NCI-H2171 treated with DMSO at 0.1 percent for 48 hours (cell line): Measurements from ENCODE around the gene IREB2.
A peak's percentile ranks its signal among the peaks of the same experiment; 100 is the strongest.
"Not testable (repeated sequence)": the region's sequence is repeated elsewhere in the genome, so short reads cannot be mapped to it uniquely, and the experiment has no call there.

ENCODE experiments used
- DNase-seq: peaks from one replicate; lab custom pipeline; 2025; lab: John Stamatoyannopoulos, UW

IREB2 gene

DNA sequence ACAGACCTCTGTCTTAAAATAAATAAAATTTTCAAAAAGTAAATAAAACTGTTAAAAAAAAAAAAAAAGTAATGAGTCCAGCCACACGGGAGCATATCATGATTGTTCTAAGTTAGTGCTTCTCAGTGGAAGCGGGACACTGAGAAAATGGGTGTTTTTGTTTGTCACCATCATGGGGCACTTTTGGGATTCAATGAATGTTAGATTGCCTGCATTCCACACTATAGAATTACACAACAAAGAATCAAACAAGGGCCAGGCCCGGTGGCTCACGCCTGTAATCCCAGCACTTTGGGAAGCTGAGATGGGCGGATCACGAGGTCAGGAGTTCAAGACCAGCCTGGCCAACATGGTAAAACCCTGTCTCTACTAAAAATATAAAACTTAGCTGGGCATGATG is 3.3 kb upstream of the IREB2 start:
- DNase-seq = not testable (repeated sequence)

DNA sequence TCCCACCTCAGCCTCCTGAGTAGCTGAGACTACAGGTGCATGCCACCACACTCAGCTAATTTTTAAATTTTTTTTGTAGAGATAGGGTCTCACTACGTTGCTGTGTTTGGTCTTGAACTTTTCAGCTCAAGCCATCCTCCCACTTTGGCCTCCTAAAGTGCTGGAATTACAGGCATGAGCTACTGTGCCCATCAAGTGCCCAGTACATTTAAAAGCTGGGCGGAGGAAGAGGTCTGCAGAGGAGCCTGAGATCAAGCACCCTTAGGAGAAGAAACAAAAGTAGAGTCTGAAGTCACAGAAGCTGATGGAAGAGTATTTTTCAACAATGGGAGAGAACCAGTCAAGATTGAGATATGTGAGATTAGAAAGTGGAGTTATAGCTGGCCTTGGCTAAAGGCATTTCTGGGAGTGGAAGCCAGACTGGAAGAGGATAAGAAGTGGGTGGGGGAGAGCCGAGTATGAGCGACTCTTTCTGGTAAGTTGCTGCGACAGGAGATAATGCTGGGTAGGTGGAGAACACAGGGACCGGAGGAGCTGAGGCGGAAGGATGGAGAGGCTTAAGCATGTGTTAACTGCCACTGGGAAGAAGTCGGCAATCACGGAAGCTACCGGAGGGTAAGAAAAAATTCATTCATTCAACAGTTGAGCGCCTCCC is 782 bp upstream of the IREB2 start:
- DNase-seq = no peak

DNA sequence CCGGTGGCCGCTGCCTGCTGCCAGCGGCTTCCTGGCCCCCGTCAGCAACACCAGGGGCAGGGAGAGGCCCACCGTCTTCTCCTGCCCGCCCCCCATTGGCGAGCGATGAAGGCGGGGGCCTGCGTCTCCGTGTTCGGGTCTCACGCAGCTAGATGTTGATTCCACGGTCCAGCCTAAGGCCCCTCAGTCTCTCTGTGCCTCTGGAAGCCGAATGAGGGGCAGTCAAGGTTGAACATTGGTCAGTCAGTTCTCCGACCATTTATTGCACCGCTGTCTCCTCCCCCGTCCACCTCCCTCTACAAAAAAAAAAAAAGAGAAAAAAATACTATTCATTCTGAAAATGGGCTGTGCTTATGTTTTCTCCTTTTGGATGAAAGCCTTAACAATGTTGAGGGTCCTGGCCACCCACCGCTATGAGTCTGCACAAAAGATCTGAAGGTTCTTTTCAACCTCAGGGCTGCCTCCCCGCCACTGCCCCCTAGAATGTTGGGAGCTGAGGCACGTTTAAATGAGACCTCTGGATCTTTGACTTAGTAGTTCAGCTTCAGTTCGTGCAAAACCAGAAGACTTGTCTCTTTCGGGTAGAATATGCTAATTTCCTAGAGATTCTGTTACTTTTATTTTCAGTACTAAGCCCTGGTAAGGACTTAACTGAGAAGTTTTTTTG is 736 bp downstream of the IREB2 start:
- peak; percentile 49 for DNase-seq

DNA sequence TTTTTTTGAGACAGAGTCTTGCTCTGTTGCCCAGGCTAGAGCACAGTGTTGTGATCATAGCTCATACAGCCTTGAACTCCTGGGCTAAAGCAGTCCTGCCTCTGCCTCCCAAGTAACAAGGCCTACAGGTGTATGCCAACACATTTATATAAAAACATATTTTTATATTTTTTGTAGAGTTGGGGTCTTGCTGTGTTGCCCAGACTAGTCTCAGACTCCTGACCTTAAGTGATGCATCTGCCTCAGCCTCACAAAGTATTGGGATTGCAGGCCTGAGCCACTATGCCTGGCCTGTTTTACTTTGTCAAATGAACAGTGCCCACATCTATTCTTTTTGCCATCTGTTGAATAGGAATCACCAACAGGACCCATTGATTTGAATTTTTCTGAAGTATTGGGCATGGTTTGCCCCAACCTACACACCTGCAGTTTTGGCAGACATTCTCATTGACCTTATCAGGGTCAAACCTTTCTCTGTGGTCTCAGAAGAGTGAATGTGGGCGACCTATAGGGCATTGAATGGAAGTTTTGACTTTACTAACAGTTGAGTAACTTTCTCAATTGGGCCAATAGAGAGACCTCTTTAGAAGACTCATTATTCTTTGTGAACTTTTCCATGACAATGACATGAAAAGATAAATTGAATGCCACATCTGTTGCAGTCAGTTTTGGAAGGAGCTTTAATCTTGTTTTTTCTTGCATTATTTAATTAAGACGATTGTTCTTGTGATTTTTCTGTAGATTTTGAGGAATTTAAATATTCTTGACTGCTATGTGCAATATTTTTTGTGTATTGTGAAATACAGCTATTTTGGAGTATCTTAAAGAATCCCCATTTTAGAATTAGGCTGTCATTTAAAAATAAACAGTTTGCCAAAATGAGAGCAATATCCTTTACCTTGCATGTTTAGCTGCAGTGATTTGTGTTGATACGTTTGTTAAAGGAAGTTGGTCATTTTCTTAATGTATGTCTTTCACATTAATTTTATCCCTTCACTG is 2.7 kb downstream of the IREB2 start:
- DNase-seq = no peak

DNA sequence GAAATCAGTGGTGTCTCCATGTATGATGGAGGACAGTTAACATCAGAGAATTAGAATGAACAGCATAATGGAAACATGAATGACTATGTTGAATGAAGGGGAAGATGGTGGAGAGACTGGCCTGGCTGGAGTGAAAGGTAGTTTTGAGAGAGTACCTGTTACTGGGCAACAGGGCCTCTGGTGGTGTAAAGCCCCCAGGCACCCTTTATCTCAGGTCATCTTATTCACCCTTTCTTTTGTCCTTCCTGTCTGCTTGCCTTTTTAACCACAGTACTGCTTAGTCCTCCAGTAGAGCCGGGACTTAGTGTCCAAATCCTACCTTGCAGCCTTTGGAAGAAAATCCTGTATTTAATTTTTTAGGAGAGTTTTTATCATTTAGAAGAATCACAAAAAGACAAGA is 6.2 kb downstream of the IREB2 start:
- DNase-seq = no peak

DNA sequence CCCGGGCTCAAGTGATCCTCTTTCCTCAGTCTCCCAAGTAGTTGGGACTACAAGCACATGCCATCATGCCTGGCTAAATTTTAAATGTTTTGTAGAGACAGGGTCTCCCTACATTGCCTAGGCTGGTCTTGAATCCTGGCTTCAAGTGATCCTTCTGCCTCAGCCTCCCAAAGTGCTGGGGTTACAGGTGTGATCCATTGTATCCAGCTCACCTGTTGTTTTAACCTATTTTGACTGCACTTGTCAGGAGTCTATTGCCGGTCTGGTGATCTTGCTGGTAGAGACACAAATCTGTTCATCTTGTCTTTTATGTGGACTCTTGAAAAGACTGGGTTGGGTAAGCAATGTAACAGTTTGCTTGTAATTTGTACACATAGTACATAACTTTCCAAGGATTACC is 7.9 kb downstream of the IREB2 start:
- DNase-seq = no peak

DNA sequence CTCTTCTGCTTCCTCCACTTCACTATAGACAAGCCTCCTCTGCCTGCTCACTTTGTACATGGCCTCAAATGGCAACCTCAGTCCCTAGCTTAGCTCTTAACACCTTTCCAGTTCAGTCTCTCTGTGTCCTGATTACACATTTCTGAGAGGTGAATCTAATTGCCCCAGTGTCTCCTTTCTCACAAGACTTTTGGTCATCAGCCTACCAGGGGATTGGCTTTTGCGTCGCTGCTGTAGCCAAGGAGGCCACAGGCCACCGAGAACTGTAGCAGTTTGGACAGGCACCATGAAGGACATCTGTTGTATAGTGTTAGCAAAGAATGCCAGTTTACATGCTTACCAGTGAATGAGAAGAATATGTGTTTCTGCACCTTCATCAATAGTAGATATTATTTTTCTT is 8.5 kb downstream of the IREB2 start:
- DNase-seq = no peak

DNA sequence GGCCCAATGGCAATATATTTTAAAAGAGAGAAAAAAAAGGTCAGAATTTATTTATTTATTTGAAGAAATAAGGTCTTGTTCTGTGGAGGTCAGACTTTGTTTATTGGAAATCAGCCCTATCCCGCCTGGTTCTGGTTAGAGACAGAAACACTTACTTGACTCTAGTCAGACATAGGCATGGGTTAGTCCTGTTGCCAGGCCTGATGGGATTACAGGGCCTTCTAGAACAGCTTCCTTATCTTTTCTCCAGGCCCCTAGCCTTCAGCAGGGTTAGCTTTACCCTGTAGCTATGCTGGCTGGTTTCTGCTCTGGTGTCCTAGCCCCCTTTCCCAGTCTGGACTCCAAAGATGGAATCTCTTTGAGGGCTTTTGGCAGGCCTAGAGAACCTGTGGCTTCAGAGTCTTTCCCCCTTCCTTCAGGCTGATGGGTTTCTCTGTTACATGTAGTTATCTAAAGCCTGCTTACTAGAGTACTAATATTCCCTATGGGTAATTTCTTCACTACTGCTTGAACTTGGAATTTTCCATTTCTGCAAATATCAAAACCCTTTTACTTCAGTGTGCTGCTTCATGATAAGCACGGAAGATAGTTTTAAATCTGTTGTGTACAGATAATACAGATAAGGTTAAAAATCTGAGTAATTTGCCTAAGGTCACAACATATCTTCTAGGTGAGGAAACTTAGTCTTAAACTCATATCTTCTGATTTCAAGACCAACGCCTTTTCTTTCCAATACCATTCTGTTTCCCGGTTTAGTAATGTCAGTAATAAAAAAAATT is 10.6 kb downstream of the IREB2 start:
- no peak for DNase-seq

DNA sequence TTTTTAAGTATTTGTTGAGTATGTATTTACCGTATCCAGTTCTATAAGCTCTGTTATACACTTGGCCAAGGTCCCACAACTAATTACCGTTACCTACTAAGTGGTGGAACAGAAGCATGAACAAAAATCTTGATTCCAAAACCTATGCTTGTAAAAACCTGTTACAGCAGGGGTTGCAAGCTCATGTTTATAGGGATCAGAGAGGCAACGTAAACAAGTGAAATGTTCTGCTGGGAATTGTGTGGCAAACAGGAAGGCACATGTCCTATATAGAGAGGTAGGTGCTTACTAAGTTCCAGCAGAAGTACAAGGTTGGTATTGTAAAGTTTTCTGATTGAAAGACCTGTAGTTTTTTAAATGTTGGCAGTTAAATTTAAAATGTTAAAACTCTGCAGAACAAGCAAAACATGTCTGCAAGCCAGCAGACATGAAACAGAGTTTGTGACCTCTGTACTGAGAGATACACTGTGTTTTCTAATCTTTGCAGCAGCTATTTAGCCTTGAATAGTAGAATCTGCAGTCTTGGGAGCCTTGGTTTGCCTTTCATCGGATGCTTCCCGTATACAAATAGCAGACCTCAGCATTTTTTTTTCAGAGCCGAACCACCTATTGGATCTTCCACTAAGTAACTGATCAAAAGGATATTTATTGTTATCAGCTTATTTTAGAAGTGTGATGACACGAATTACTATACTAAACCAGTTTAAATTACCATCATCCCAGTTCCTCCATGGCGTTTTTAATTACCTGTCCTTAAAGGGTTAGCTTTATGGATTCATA is 11.4 kb downstream of the IREB2 start:
- peak; percentile 38 for DNase-seq

DNA sequence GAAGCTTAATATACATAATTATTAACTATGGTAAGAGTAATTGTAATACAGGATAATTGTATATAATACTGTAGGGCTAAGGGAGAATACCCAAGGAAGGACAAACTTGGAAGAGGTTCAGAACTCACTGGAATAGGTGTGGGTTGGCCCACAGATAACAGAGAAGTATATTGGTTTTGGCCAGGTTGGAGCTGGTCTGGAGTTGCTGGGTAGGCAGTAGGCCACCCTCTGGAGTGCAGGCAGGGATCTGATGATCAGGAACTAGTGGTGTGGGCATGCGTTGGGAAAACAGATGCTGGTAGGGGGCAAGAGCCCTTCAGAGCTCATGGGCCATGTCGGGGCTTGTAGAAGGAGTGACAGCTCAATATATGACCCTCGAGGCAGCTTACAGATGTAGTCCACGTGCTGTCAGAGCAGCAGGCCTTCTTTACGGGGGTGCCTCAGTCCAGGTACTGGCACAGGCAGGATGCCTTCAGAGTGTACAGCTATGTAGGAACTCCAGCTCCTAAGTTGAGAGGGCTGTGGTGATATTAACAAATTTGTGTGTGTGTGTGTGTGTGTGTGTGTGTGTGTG is 12.4 kb downstream of the IREB2 start:
- peak; percentile 67 for DNase-seq

DNA sequence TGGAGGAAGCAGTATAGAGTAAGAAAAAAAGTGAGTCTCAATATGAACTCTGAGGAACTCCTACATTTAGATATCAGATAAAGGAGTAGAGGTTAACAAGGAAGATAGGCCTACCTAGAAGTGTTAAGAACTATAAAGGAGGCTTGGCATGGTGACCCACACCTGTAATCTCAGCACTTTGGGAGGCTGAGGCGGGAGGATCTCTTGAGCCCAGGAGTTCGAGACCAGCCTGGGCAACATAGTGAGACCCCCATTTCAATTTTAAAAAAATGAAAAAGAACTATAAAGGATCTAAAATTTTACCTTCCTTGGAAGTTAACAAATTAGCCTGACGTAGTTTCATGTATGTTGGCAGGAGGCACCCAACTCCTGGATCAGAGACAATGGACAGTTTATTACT is 14.5 kb downstream of the IREB2 start:
- DNase-seq = no peak

DNA sequence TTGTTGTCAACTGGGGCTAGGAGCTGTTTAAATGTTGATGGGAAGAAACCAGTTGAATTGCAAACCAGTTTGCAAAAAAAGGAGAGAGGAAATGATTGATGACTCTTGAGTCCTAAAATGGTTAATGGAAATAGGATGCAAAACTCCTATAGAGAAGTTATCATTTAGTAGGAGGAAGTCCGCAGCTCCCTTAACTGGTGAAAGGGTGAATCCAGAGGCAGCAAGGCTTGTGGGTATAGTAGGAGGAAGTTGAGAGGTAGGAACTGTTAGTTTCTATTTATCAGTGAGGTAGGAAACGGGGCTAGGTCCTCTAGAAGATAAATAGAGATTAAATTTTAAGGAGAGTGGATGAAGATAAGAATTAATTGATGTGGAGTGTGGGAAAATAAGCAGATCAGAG is 15.4 kb downstream of the IREB2 start:
- DNase-seq = no peak

DNA sequence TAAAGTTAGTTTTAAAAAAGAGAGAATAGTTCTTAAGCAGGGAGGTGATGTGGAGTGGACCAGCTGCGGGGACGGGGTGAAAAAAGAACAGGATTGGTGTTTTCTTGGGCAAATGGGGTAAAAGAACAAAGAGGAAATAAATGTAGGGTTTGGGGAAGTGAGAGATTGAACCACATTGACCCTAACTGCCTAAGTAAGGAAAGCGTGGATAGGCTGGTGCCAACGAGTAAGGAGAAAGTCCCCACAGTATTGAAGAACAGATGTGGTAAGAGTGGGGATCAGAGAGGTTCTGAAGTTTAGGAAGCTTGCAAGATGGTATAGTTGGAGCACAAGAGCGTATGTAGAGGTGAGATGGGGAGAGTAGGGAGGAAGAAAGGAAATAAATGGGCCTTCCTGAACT is 17.0 kb downstream of the IREB2 start:
- no peak for DNase-seq

DNA sequence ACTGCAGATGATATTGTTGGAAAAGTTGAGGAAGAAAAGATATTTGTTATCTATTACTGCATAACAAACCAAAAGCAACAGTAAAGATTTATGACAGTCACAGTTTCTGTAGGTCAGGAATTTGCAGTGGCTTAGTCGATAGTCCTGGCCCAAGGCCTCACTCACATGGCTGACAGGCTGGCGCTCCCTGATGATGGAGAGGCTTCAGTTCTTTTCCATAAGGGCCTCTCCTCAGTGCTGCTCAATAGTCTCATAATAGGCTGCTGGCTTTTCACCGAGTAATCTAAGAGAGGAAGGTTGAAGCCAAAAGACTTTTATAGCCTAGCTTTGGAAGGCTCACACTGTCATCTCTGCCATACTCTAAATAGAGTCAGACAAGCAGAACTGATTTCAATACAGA is 17.7 kb downstream of the IREB2 start:
- DNase-seq = peak; percentile 36

DNA sequence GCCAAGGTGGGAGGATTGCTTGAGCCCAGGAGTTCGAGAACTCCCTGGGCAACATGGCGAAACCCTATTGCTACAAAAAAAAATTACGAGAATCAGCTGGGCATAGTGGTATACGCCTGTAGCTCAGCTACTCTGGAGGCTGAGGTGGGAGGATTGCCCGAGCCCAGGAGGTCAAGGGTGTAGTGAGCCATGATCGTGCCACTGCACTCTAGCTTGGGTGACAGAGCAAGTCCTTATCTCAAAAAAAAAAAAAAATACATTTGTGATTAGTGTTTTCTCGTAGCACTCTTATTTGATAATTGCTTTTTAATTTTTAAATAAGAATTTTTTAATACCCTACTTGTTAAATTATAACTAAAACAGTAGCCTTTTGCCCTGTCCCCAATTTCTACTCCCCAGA is 18.4 kb downstream of the IREB2 start:
- no peak for DNase-seq

DNA sequence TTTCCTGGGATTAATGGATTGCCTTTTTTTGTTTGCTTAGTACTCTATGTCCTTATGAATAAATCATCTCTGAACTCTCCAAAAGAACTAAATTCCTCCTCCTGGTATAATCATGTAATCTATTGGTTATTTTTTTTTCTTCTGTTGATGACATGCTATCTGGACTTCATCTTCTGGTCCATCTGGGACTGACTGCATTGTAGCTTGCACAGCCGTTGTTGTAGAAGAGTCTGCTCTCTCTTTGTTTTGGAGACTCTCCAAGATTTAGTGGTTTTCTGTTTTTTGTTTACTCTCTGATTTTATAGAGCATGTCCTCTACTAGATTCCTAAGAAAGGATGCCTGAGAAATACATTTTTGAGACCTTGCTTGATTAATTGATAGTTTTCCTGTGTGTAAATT is 19.1 kb downstream of the IREB2 start:
- peak; percentile 80 for DNase-seq

DNA sequence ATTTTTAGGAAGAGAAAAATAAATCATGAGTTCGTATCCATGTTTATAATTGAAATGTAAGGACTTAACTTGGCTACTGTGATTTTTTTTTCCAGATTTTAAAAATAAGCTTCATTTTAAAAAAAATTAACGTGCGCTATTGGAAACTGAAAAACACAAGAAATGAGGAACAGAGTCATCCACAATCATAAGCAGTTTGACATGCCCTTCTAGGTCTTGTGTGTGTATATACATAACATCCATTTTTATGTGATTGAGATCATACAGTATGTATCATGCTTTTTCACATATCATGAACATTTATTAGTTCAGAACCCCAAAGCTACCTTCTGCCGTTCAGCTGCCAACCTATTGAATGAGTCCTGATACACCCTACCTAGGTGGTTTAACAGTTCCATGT is 22.7 kb downstream of the IREB2 start:
- no peak for DNase-seq

DNA sequence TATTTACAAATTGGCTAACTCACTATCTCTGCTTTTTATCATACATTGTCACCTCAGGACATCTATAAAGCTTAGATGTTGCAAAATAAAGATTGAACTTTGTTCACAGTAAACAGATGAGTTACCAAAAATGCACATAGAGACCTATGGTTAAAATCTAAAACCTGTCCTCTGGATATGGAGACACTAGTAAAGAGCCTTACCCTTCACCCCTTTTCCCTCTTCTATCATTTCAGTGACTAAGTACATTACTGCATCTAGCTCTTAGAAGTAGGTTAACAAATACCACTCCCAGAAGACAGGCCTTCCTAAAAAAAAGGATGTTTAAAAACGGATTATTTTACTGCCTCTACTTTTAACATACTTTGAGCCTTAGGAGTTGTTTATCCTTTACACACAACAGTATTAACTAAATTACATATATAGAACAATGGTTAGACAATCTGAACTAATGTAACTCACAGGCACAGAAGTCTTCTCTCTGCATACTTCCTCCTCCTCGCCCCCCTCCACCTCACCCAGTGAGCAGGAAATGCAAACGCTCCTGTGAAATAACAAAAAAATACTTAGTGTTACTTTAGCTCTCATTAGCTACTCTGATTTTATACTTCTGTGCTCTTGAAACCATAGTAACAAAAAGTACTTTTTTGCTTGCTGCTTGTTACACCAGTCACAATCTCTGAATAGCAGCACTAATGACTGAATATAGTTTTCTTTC is 23.3 kb downstream of the IREB2 start:
- DNase-seq = no peak

DNA sequence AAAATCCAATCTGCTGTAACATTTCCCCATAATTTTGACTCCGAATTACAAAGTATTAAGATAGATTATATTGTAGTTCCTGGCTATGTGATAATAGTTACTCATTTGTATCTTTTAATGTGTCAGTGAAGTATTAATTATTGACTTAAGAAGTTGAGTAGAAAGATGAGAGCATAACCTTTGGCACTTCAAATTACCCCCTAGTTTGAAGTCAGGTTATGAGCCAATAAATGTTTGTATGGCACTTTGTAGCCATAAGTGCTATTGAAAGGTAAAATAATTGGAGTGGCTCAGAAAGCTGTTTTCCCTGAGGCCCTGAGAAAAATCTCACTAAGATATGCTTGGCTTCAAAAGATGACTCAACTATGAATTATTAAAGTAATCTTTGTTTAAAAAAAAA is 31.0 kb downstream of the IREB2 start:
- no peak for DNase-seq

DNA sequence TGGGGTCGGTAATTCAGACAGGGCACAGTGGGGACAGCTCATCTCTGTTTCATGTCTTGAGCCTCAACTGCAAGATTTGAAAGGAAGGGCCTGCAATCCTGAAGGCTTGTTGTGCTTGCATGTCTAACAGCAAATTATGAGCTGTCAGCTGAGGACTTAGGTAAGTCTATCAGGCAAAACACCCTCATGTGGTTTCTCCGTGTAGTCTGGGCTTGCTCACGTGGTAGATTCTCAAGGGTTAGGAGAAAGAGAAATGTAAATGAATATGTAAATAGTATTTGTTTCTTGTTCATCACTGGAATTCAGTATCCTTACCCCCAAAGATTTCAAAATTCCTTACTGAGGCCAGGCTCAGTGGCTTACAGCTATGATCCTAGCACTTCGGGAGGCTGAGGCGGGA is 39.3 kb downstream of the IREB2 start:
- DNase-seq = no peak
